Activated naive CD4-positive, alpha-beta T cell treated with anti-CD3 and anti-CD28 coated beads, Interleukin-2, amount 50 U/mL, for 24 hours (primary cell): Measurements from ENCODE around the gene TTC21A.

Experiments
- H3K27ac Mint-ChIP-seq: one replicate; pipeline ENCODE4 v1.8.0; 2021; ENCODE audit warnings: mild to moderate bottlenecking, mixed read lengths
- H3K27me3 Mint-ChIP-seq: one replicate; pipeline ENCODE4 v1.8.0; 2021; ENCODE audit warnings: mixed read lengths
- H3K36me3 Mint-ChIP-seq: one replicate; pipeline ENCODE4 v1.8.0; 2021; ENCODE audit warnings: mixed read lengths
- H3K4me1 Mint-ChIP-seq: one replicate; pipeline ENCODE4 v1.8.0; 2021; ENCODE audit warnings: mixed read lengths
- H3K4me3 Mint-ChIP-seq: one replicate; pipeline ENCODE4 v1.8.0; 2021; ENCODE audit warnings: mild to moderate bottlenecking, mixed read lengths
- H3K9me3 Mint-ChIP-seq: one replicate; pipeline ENCODE4 v1.8.0; 2021; ENCODE audit warnings: mixed read lengths

Gene TTC21A

GRCh38 chr3:39088889-39089288 is 18.6 kb upstream of the TTC21A start:
- Mint-ChIP-seq H3K4me3 (no peak overlapping the region), H3K4me1 (no peaks in the 10 kb centered on the region), H3K9me3 (no peaks in the 10 kb centered on the region), H3K27ac (no peak overlapping the region), H3K27me3 (no peaks in the 10 kb centered on the region), H3K36me3 (peaks cover 14% of the 10 kb centered on the region)

GRCh38 chr3:39090922-39091321 is 16.6 kb upstream of the TTC21A start:
- Mint-ChIP-seq H3K36me3 (peaks cover 12% of the 10 kb centered on the region), H3K27me3 (no peaks in the 10 kb centered on the region), H3K9me3 (no peaks in the 10 kb centered on the region), H3K4me3 (no peak overlapping the region), H3K4me1 (no peaks in the 10 kb centered on the region), H3K27ac (no peak overlapping the region)

GRCh38 chr3:39094851-39095677 is 12.4 kb upstream of the TTC21A start:
- Mint-ChIP-seq H3K27me3 (no peaks in the 10 kb centered on the region), H3K27ac (peak overlapping the region; percentile 41), H3K4me3 (no peak overlapping the region), H3K36me3 (peaks cover 8% of the 10 kb centered on the region), H3K4me1 (no peaks in the 10 kb centered on the region), H3K9me3 (no peaks in the 10 kb centered on the region)

GRCh38 chr3:39095778-39096177 is 11.7 kb upstream of the TTC21A start:
- Mint-ChIP-seq H3K4me1 (no peaks in the 10 kb centered on the region), H3K36me3 (peaks cover 8% of the 10 kb centered on the region), H3K27ac (peak overlapping the region; percentile 41), H3K9me3 (no peaks in the 10 kb centered on the region), H3K27me3 (no peaks in the 10 kb centered on the region), H3K4me3 (no peak overlapping the region)

- Mint-ChIP-seq H3K27ac (peak overlapping the region; percentile 69), H3K4me3 (no peak overlapping the region)
These were observed 10.7 kb upstream of the TTC21A start for GRCh38 chr3:39096775-39097174.

GRCh38 chr3:39097716-39098472 is 9.6 kb upstream of the TTC21A start:
- Mint-ChIP-seq H3K9me3 (no peaks in the 10 kb centered on the region), H3K4me3 (no peak overlapping the region), H3K27ac (no peak overlapping the region), H3K27me3 (no peaks in the 10 kb centered on the region), H3K4me1 (peaks cover 14% of the 10 kb centered on the region), H3K36me3 (peaks cover 3% of the 10 kb centered on the region)

More at GRCh38 chr3:39096775-39097174, 10.7 kb upstream of the TTC21A start:
- Mint-ChIP-seq H3K36me3 (peaks cover 8% of the 10 kb centered on the region), H3K27me3 (no peaks in the 10 kb centered on the region), H3K4me1 (peaks cover 5% of the 10 kb centered on the region), H3K9me3 (no peaks in the 10 kb centered on the region)

GRCh38 chr3:39098473-39099000 is 8.9 kb upstream of the TTC21A start:
- Mint-ChIP-seq H3K9me3 (no peaks in the 10 kb centered on the region), H3K4me3 (no peak overlapping the region), H3K27me3 (no peaks in the 10 kb centered on the region), H3K36me3 (peaks cover 3% of the 10 kb centered on the region), H3K4me1 (peaks cover 21% of the 10 kb centered on the region), H3K27ac (no peak overlapping the region)

GRCh38 chr3:39099242-39099641 is 8.2 kb upstream of the TTC21A start:
- Mint-ChIP-seq H3K27me3 (no peaks in the 10 kb centered on the region), H3K4me1 (peaks cover 25% of the 10 kb centered on the region), H3K27ac (no peak overlapping the region), H3K9me3 (no peaks in the 10 kb centered on the region), H3K4me3 (no peak overlapping the region), H3K36me3 (no peaks in the 10 kb centered on the region)

GRCh38 chr3:39099738-39100499 is 7.6 kb upstream of the TTC21A start:
- Mint-ChIP-seq H3K27me3 (no peaks in the 10 kb centered on the region), H3K9me3 (no peaks in the 10 kb centered on the region), H3K27ac (no peak overlapping the region), H3K36me3 (no peaks in the 10 kb centered on the region), H3K4me3 (no peak overlapping the region), H3K4me1 (peaks cover 26% of the 10 kb centered on the region)

GRCh38 chr3:39100500-39100886 is 7.0 kb upstream of the TTC21A start:
- peaks cover 32% of the 10 kb centered on the region for H3K4me1 Mint-ChIP-seq
- H3K27me3 Mint-ChIP-seq: no peaks in the 10 kb centered on the region
- no peaks in the 10 kb centered on the region for H3K9me3 Mint-ChIP-seq
- H3K36me3 Mint-ChIP-seq: no peaks in the 10 kb centered on the region
- no peak overlapping the region for H3K4me3 Mint-ChIP-seq
- H3K27ac Mint-ChIP-seq: no peak overlapping the region

- Mint-ChIP-seq H3K4me1 (peaks cover 39% of the 10 kb centered on the region), H3K36me3 (no peaks in the 10 kb centered on the region), H3K27ac (peak overlapping the region; percentile 65), H3K4me3 (no peak overlapping the region), H3K9me3 (no peaks in the 10 kb centered on the region), H3K27me3 (no peaks in the 10 kb centered on the region)
These were observed 6.3 kb upstream of the TTC21A start for GRCh38 chr3:39101022-39101689.

- Mint-ChIP-seq H3K27me3 (no peaks in the 10 kb centered on the region), H3K27ac (peak overlapping the region; percentile 83), H3K4me1 (peaks cover 46% of the 10 kb centered on the region), H3K9me3 (no peaks in the 10 kb centered on the region), H3K36me3 (no peaks in the 10 kb centered on the region), H3K4me3 (no peak overlapping the region)
These were observed 4.8 kb upstream of the TTC21A start for GRCh38 chr3:39102504-39103323.

- H3K36me3 Mint-ChIP-seq: no peaks in the 10 kb centered on the region
- peak overlapping the region; percentile 72 for H3K27ac Mint-ChIP-seq
- H3K4me3 Mint-ChIP-seq: no peak overlapping the region
- H3K4me1 Mint-ChIP-seq: peaks cover 52% of the 10 kb centered on the region
- H3K9me3 Mint-ChIP-seq: no peaks in the 10 kb centered on the region
- no peaks in the 10 kb centered on the region for H3K27me3 Mint-ChIP-seq
These were observed 4.2 kb upstream of the TTC21A start for GRCh38 chr3:39103324-39103693.

- H3K27me3 Mint-ChIP-seq: no peaks in the 10 kb centered on the region
- peaks cover 59% of the 10 kb centered on the region for H3K4me1 Mint-ChIP-seq
- no peak overlapping the region for H3K4me3 Mint-ChIP-seq
- H3K9me3 Mint-ChIP-seq: no peaks in the 10 kb centered on the region
- peak overlapping the region; percentile 72 for H3K27ac Mint-ChIP-seq
- no peaks in the 10 kb centered on the region for H3K36me3 Mint-ChIP-seq
These were observed 3.5 kb upstream of the TTC21A start for GRCh38 chr3:39103791-39104552.
